ENCODE data around the gene TBCEL. TPM values are rescaled to one million over a fixed set of nuclear protein-coding genes. Genes with fewer than 3 reads are reported as not detected.

The TBCEL gene
- total RNA-seq, 4 donors from 2014 or later, result 12.1 to 87.5 (median 35.6) TPM

- TF ChIP-seq POLR2A (IDR thresholded peaks at IDR 0.05) (no peak), CTCF (IDR thresholded peaks at IDR 0.05) (no peak)
- no peaks in the 10 kb centered on the region for H3K36me3 ChIP-seq
- intact Hi-C loops (cut with DNase I; ENCODE audit: low total_unique reads), result no loop called here
Observed at GRCh38 chr11:121117788-121118187, 93.9 kb downstream of the TBCEL start.

GRCh38 chr11:121119440-121119839 lies 95.5 kb downstream of the TBCEL start:
- Histone ChIP-seq H3K9me3 (peaks cover 0 to 2% of the 10 kb centered on the region in 2 donors), H3K27ac (no peak overlapping the region), H3K4me1 (no peaks in the 10 kb centered on the region), H3K36me3 (no peaks in the 10 kb centered on the region), H3K4me3 (no peak overlapping the region), H3K27me3 (no peaks in the 10 kb centered on the region)
- DNase-seq, result no peak
- TF ChIP-seq CTCF (IDR thresholded peaks at IDR 0.05), result no peak
- TF ChIP-seq POLR2A (IDR thresholded peaks at IDR 0.05), result no peak
- intact Hi-C loops (cut with DNase I; ENCODE audit: low total_unique reads), result no loop called here

More at GRCh38 chr11:121117788-121118187, 93.9 kb downstream of the TBCEL start:
- Histone ChIP-seq H3K4me3 (no peak overlapping the region), H3K4me1 (no peaks in the 10 kb centered on the region), H3K9me3 (peaks cover 0 to 2% of the 10 kb centered on the region in 2 donors), H3K27ac (no peak overlapping the region), H3K27me3 (no peaks in the 10 kb centered on the region)
- DNase-seq, result no peak

- peaks cover 0 to 2% of the 10 kb centered on the region in 2 donors for H3K9me3 ChIP-seq
- H3K36me3 ChIP-seq, result no peaks in the 10 kb centered on the region
- no peak for TF ChIP-seq POLR2A (IDR thresholded peaks at IDR 0.05)
- no peak for TF ChIP-seq CTCF (IDR thresholded peaks at IDR 0.05)
- H3K4me1 ChIP-seq, result no peaks in the 10 kb centered on the region
- H3K27ac ChIP-seq, result no peak overlapping the region
- no peak overlapping the region for H3K4me3 ChIP-seq
- DNase-seq, result no peak
- intact Hi-C loops (cut with DNase I; ENCODE audit: low total_unique reads), result no loop called here
- H3K27me3 ChIP-seq, result no peaks in the 10 kb centered on the region
Observed at GRCh38 chr11:121122328-121122727, 98.4 kb downstream of the TBCEL start.

GRCh38 chr11:121123496-121124069 lies 99.7 kb downstream of the TBCEL start:
- no peak for DNase-seq
- no peaks in the 10 kb centered on the region for H3K36me3 ChIP-seq

GRCh38 chr11:121127809-121128208 lies 103.9 kb downstream of the TBCEL start:
- Histone ChIP-seq H3K4me1 (no peaks in the 10 kb centered on the region), H3K4me3 (no peak overlapping the region), H3K36me3 (no peaks in the 10 kb centered on the region), H3K9me3 (no peaks in the 10 kb centered on the region), H3K27me3 (no peaks in the 10 kb centered on the region), H3K27ac (no peak overlapping the region)
- intact Hi-C loops (cut with DNase I; ENCODE audit: low total_unique reads), result no loop called here
- TF ChIP-seq POLR2A (IDR thresholded peaks at IDR 0.05), result no peak
- no peak for DNase-seq

More at GRCh38 chr11:121123496-121124069, 99.7 kb downstream of the TBCEL start:
- no peak overlapping the region for H3K27ac ChIP-seq
- H3K4me1 ChIP-seq, result no peaks in the 10 kb centered on the region
- intact Hi-C loops (cut with DNase I; ENCODE audit: low total_unique reads), result no loop called here
- H3K9me3 ChIP-seq, result peaks cover 0 to 2% of the 10 kb centered on the region in 2 donors
- TF ChIP-seq POLR2A (IDR thresholded peaks at IDR 0.05), result no peak
- no peak for TF ChIP-seq CTCF (IDR thresholded peaks at IDR 0.05)
- H3K27me3 ChIP-seq, result no peaks in the 10 kb centered on the region
- no peak overlapping the region for H3K4me3 ChIP-seq
